A549 (cell line): ENCODE data around the gene GAMT. TPM values are rescaled to one million over a fixed set of nuclear protein-coding genes. Genes with fewer than 3 reads are reported as not detected.

Experiments
- ATAC-seq, 2 experiments: fragments of 200-7000 bp in 1 of 2; fragments of >200 bp in 1 of 2; cut with Nextera tagmentation in 1 of 2; cut with Tn5 transposase in 1 of 2; 3 replicates each; pipeline versions ENCODE4 v1.8.0 to v1.9.1; 2018 to 2020; ENCODE audit warnings: mild to moderate bottlenecking in 1 of 2, moderate library complexity in 1 of 2
- CTCF ChIA-PET: fragments of 300-600 bp; sonication (Branson Sonifier 250); formaldehyde crosslinking; extraction: SDS; loops from one replicate; lab custom pipeline; 2021; ENCODE audit warnings: antibody characterized with exemption, inconsistent platforms; lab: Yijun Ruan, JAX
- POLR2A ChIA-PET: fragments of 350-600 bp; formaldehyde crosslinking; extraction: SDS; loops from one replicate; lab custom pipeline; 2021; ENCODE audit warnings: antibody characterized with exemption, inconsistent platforms; lab: Yijun Ruan, JAX
- DNase-seq, 2 experiments: peaks; one replicate each; pipeline versions ENCODE4 v3.0.0 to v3.0.0-alpha.2; 2011 to 2016; ENCODE audit warnings: low read depth in 1 of 2, low spot score in 1 of 2
- FAIRE-seq: peaks from 2 replicates; lab custom pipeline; 2011; peaks lifted over from hg19 to GRCh38; lab: Jason Lieb, UNC
- H3K27ac ChIP-seq, 2 experiments: fragments of >200 bp; sonication (Bioruptor Twin); formaldehyde crosslinking; 3 replicates each; pipeline ENCODE4 v1.5.1; 2016 to 2017
- H3K4me1 ChIP-seq: fragments of >200 bp; sonication (Bioruptor Twin); formaldehyde crosslinking; 3 replicates; pipeline ENCODE4 v1.6.1; 2016
- H3K4me2 ChIP-seq: fragments of >200 bp; sonication (Bioruptor Twin); formaldehyde crosslinking; 3 replicates; pipeline ENCODE4 v1.6.1; 2016
- H3K4me3 ChIP-seq: fragments of >200 bp; sonication (Bioruptor Twin); formaldehyde crosslinking; 3 replicates; pipeline ENCODE4 v1.5.1; 2016
- H3K9me3 ChIP-seq: fragments of >200 bp; sonication (Bioruptor Twin); formaldehyde crosslinking; 3 replicates; pipeline ENCODE4 v1.6.1; 2016
- CBX2 ChIP-seq: fragments of 200-600 bp; sonication (generic); IDR thresholded peaks from 2 replicates; pipeline ENCODE4 v1.6.1; 2016; ENCODE audit warnings: low read depth, mild to moderate bottlenecking, borderline replicate concordance
- CHD4 ChIP-seq: fragments of 200-600 bp; sonication (generic); IDR thresholded peaks from 2 replicates; pipeline ENCODE4 v1.6.1; 2016; ENCODE audit warnings: antibody characterized with exemption, mild to moderate bottlenecking, borderline replicate concordance
- CTCF ChIP-seq: fragments of >200 bp; sonication (Bioruptor Twin); formaldehyde crosslinking; IDR thresholded peaks from 3 replicates; pipeline ENCODE4 v1.5.1; 2016
- EHMT2 ChIP-seq: fragments of 200-600 bp; sonication (generic); IDR thresholded peaks from 2 replicates; pipeline ENCODE4 v1.6.1; 2016; ENCODE audit warnings: antibody characterized with exemption, low read depth, mild to moderate bottlenecking, moderate library complexity
- EP300 ChIP-seq, 2 experiments: fragments of >200 bp; sonication (Bioruptor Twin); formaldehyde crosslinking; IDR thresholded peaks; 2 replicates in 1 of 2; 3 replicates in 1 of 2; pipeline ENCODE4 v1.6.1; 2016 to 2017
- HOXA7 ChIP-seq: fragments of 250-450 bp; sonication (Bioruptor Pico); IDR thresholded peaks from 2 replicates; pipeline ENCODE4 v1.5.0; 2020; ENCODE audit warnings: mild to moderate bottlenecking, moderate library complexity
- JUN ChIP-seq, 2 experiments: fragments of >200 bp; sonication (Bioruptor Twin); formaldehyde crosslinking; IDR thresholded peaks; 2 replicates in 1 of 2; 3 replicates in 1 of 2; pipeline ENCODE4 v1.6.1; 2016 to 2017
- JUNB ChIP-seq: fragments of >200 bp; sonication (Bioruptor Twin); formaldehyde crosslinking; IDR thresholded peaks from 2 replicates; pipeline ENCODE4 v1.6.1; 2016
- KDM1A ChIP-seq: fragments of 200-600 bp; sonication (generic); IDR thresholded peaks from 2 replicates; pipeline ENCODE4 v1.6.1; 2016; ENCODE audit warnings: low read depth, mild to moderate bottlenecking
- KDM5A ChIP-seq: fragments of 200-600 bp; sonication (generic); IDR thresholded peaks from 2 replicates; pipeline ENCODE4 v1.6.1; 2016; ENCODE audit warnings: antibody characterized with exemption, mild to moderate bottlenecking
- MAFK ChIP-seq: fragments of 450-650 bp; IDR thresholded peaks from 2 replicates; pipeline ENCODE4 v1.6.1; 2014; ENCODE audit not compliant: partially characterized antibody
- MAZ ChIP-seq: fragments of 150-350 bp; IDR thresholded peaks from 2 replicates; pipeline ENCODE4 v1.6.1; 2014; ENCODE audit warnings: antibody characterized with exemption, low read depth, low read length, borderline replicate concordance
- NPAS2 ChIP-seq: fragments of 250-450 bp; sonication (Bioruptor Pico); IDR thresholded peaks from 2 replicates; pipeline ENCODE4 v1.8.0; 2022; ENCODE audit warnings: mild to moderate bottlenecking, moderate library complexity, borderline replicate concordance
- NR3C1 ChIP-seq: fragments of >200 bp; sonication (Bioruptor Twin); formaldehyde crosslinking; IDR thresholded peaks from 3 replicates; pipeline ENCODE4 v1.6.1; 2017
- PHF8 ChIP-seq: fragments of 200-600 bp; sonication (generic); IDR thresholded peaks from 2 replicates; pipeline ENCODE4 v1.6.1; 2016; ENCODE audit warnings: low read depth, mild to moderate bottlenecking, antibody characterized with exemption, moderate library complexity, borderline replicate concordance
- RCOR1 ChIP-seq: fragments of 150-350 bp; IDR thresholded peaks from 2 replicates; pipeline ENCODE4 v1.6.1; 2014; ENCODE audit warnings: antibody characterized with exemption, low read length, low read depth
- TFCP2L1 ChIP-seq: fragments of 250-450 bp; sonication (Bioruptor Pico); IDR thresholded peaks from 2 replicates; pipeline ENCODE4 v1.5.0; 2021; ENCODE audit warnings: mild to moderate bottlenecking
- ZNF302 ChIP-seq: fragments of 250-450 bp; sonication (Bioruptor Pico); IDR thresholded peaks from 2 replicates; pipeline ENCODE4 v1.9.0; 2021; ENCODE audit warnings: inconsistent platforms, mild to moderate bottlenecking, moderate library complexity
- whole genome bisulfite sequencing: methylation state at CpG from one replicate; pipeline ENCODE4 v1.1.6; 2017; ENCODE audit errors: missing lambda C conversion rate; 5-methylcytosine and 5-hydroxymethylcytosine counted together
- polyA plus RNA-seq, 4 experiments: library from polyadenylated mRNA; depleted of rRNA in 3 of 4; stranded (reverse); fragments of >200 nt; fragmentation: RNase III in 1 of 4; extraction: RNeasy Plus Mini Kit Qiagen cat#74134 plus additional on column Dnase treatment in 1 of 4; gene quantifications; 2 replicates in 3 of 4; 3 replicates in 1 of 4; pipeline ENCODE4 v1.2.3, GENCODE V29; 2011 to 2017
- TF ChIP-seq, protein P1 (sequence below): IDR thresholded peaks from 2 replicates; pipeline ENCODE4 v1.6.1; 2012
- TF ChIP-seq, protein P2 (sequence below): fragments of >200 bp; sonication (Bioruptor Twin); formaldehyde crosslinking; IDR thresholded peaks from 2 replicates; pipeline ENCODE4 v1.6.1; 2016
- TF ChIP-seq, protein P3 (sequence below): fragments of 200-600 bp; sonication (generic); IDR thresholded peaks from 2 replicates; pipeline ENCODE4 v1.6.1; 2016; ENCODE audit warnings: antibody characterized with exemption, mild to moderate bottlenecking, moderate library complexity

GAMT gene
- polyA plus RNA-seq, 2 of the 4 experiments (the other 2 are of a cell fraction): 13.6 to 26.0 TPM

DNA sequence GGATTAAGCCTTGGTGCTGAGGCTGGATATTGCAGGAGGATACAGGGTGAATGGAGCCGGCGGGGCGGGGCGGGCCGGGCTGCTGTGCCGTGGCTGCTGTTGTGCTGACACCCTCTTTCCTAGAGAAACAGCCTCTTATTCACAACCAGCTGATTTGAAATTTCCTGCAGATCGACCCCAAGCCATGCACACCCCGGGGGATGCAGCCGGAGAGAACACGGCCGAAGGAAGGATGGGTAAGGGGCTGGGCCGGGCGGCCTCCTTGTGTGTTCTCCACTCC, 17.1 kb upstream of the GAMT start:
- DNase-seq (no peak), ATAC-seq (no peak), FAIRE-seq (no peak)
- POLR2A ChIA-PET: no interaction called here
- Histone ChIP-seq H3K9me3 (no peaks in the 10 kb centered on the region), H3K4me2 (no peak overlapping the region), H3K27ac (no peak overlapping the region), H3K4me3 (no peak overlapping the region)
- WGBS: 93% methylated on average over 12 of the region's 13 CpGs
- TF ChIP-seq EP300 (IDR thresholded peaks at IDR 0.05): no peak
- no peak for TF ChIP-seq JUN (IDR thresholded peaks at IDR 0.05)
- TF ChIP-seq, protein P1, sequence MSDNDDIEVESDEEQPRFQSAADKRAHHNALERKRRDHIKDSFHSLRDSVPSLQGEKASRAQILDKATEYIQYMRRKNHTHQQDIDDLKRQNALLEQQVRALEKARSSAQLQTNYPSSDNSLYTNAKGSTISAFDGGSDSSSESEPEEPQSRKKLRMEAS: no peak
- TF ChIP-seq KDM5A: no peak
- TF ChIP-seq, protein P2, sequence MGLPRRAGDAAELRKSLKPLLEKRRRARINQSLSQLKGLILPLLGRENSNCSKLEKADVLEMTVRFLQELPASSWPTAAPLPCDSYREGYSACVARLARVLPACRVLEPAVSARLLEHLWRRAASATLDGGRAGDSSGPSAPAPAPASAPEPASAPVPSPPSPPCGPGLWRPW: no peak
- TF ChIP-seq NPAS2 (CRISPR knock-in tag): no peak
- TF ChIP-seq PHF8: no peak
- TF ChIP-seq NR3C1: no peak
- no peak for TF ChIP-seq EHMT2
- TF ChIP-seq JUNB: no peak
- no peak for TF ChIP-seq TFCP2L1 (CRISPR knock-in tag)
- no peak for TF ChIP-seq CHD4
- no peak for TF ChIP-seq CBX2
- TF ChIP-seq MAZ: no peak
- no peak for TF ChIP-seq CTCF
- TF ChIP-seq, all 56 proteins: peak for 0
- H3K4me1 ChIP-seq: peaks cover 10% of the 10 kb centered on the region
- CTCF ChIA-PET: interaction anchor here (1.7 kb wide), 1 partner anchor 27 kb away, joined by 4 read pairs; no protein-coding TSS in a partner anchor

- ATAC-seq (no peak), DNase-seq (no peak), FAIRE-seq (no peak)
- H3K4me1 ChIP-seq: peaks cover 10% of the 10 kb centered on the region
- WGBS: 91% methylated on average over 30 of the region's 30 CpGs
- H3K4me2 ChIP-seq: no peak overlapping the region
- CTCF ChIA-PET: interaction anchor here (1.2 to 1.7 kb wide), 2 partner anchors 17 to 28 kb away, joined by 4 read pairs; no protein-coding TSS in a partner anchor
- no peak overlapping the region for H3K4me3 ChIP-seq
- TF ChIP-seq, protein P3, sequence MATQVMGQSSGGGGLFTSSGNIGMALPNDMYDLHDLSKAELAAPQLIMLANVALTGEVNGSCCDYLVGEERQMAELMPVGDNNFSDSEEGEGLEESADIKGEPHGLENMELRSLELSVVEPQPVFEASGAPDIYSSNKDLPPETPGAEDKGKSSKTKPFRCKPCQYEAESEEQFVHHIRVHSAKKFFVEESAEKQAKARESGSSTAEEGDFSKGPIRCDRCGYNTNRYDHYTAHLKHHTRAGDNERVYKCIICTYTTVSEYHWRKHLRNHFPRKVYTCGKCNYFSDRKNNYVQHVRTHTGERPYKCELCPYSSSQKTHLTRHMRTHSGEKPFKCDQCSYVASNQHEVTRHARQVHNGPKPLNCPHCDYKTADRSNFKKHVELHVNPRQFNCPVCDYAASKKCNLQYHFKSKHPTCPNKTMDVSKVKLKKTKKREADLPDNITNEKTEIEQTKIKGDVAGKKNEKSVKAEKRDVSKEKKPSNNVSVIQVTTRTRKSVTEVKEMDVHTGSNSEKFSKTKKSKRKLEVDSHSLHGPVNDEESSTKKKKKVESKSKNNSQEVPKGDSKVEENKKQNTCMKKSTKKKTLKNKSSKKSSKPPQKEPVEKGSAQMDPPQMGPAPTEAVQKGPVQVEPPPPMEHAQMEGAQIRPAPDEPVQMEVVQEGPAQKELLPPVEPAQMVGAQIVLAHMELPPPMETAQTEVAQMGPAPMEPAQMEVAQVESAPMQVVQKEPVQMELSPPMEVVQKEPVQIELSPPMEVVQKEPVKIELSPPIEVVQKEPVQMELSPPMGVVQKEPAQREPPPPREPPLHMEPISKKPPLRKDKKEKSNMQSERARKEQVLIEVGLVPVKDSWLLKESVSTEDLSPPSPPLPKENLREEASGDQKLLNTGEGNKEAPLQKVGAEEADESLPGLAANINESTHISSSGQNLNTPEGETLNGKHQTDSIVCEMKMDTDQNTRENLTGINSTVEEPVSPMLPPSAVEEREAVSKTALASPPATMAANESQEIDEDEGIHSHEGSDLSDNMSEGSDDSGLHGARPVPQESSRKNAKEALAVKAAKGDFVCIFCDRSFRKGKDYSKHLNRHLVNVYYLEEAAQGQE: no peak
- no peak for TF ChIP-seq ZNF302 (CRISPR knock-in tag)
- no peak for TF ChIP-seq MAZ
- no peak for TF ChIP-seq RCOR1
- no peak for TF ChIP-seq KDM1A
- TF ChIP-seq HOXA7: no peak
- TF ChIP-seq, protein P1: no peak
- no peak for TF ChIP-seq MAFK
- POLR2A ChIA-PET: no interaction called here
- no peak overlapping the region for H3K27ac ChIP-seq
- H3K9me3 ChIP-seq: no peaks in the 10 kb centered on the region
These were observed 16.5 kb upstream of the GAMT start for GRCh38 chr19:1417681-1418495.
